Activated T-cell treated with anti-CD3 and anti-CD28 coated beads, Interleukin-2, amount 50 U/mL, for 24 hours (primary cell): ENCODE measurements around the gene TESK2.
A peak's percentile ranks its signal among the peaks of the same experiment; 100 is the strongest.

ENCODE experiments used
- DNase-seq: peaks from one replicate; pipeline ENCODE4 v3.0.0-alpha.2; 2020
- H3K27ac Mint-ChIP-seq: 2 replicates; pipeline ENCODE4 v1.8.0; 2020; ENCODE audit warnings: mild to moderate bottlenecking, mixed read lengths
- H3K27me3 Mint-ChIP-seq: 2 replicates; pipeline ENCODE4 v1.8.0; 2020; ENCODE audit warnings: mixed read lengths
- H3K36me3 Mint-ChIP-seq: 2 replicates; pipeline ENCODE4 v1.8.0; 2020; ENCODE audit warnings: low read depth, mixed read lengths
- H3K4me1 Mint-ChIP-seq: 2 replicates; pipeline ENCODE4 v1.8.0; 2020; ENCODE audit warnings: low read depth, mixed read lengths
- H3K4me3 Mint-ChIP-seq: 2 replicates; pipeline ENCODE4 v1.8.0; 2020; ENCODE audit warnings: mild to moderate bottlenecking, moderate library complexity, mixed read lengths
- H3K9me3 Mint-ChIP-seq: 2 replicates; pipeline ENCODE4 v1.8.0; 2020; ENCODE audit warnings: mixed read lengths

The TESK2 gene

GRCh38 chr1:45344499-45344898 is 146.5 kb downstream of the TESK2 start:
- Mint-ChIP-seq H3K4me3 (no peak overlapping the region), H3K4me1 (peaks cover 39% of the 10 kb centered on the region), H3K36me3 (peaks cover 75% of the 10 kb centered on the region), H3K9me3 (no peaks in the 10 kb centered on the region), H3K27ac (peak overlapping the region; percentile 36), H3K27me3 (no peaks in the 10 kb centered on the region)
- DNase-seq: no peak

GRCh38 chr1:45340816-45341466 is 150.0 kb downstream of the TESK2 start:
- DNase-seq: peak; percentile 51
- Mint-ChIP-seq H3K27me3 (no peaks in the 10 kb centered on the region), H3K9me3 (no peaks in the 10 kb centered on the region), H3K36me3 (peaks cover 85% of the 10 kb centered on the region), H3K4me3 (peak overlapping the region; percentile 99), H3K27ac (peak overlapping the region; percentile 99), H3K4me1 (peaks cover 54% of the 10 kb centered on the region)

- peaks cover 75% of the 10 kb centered on the region for H3K36me3 Mint-ChIP-seq
- peak; percentile 96 for DNase-seq
- H3K27me3 Mint-ChIP-seq: no peaks in the 10 kb centered on the region
- no peaks in the 10 kb centered on the region for H3K9me3 Mint-ChIP-seq
- H3K27ac Mint-ChIP-seq: peak within 1 kb of the TSS; percentile 99
- H3K4me1 Mint-ChIP-seq: peaks cover 56% of the 10 kb centered on the region
- peak within 1 kb of the TSS; percentile 99 for H3K4me3 Mint-ChIP-seq
These were observed 151.0 kb downstream of the TESK2 start, which contains the start of the genes MUTYH and TOE1 for GRCh38 chr1:45339789-45340558. Gene MUTYH (minus strand): TSS chr1:45340440. CDS start chr1:45334505, 5,935 bp downstream. Gene TOE1 (plus strand): TSS chr1:45340170. CDS start chr1:45340253, 83 bp downstream.

- Mint-ChIP-seq H3K4me1 (peaks cover 52% of the 10 kb centered on the region), H3K36me3 (peaks cover 74% of the 10 kb centered on the region), H3K4me3 (peak overlapping the region; percentile 99), H3K27me3 (no peaks in the 10 kb centered on the region), H3K27ac (peak overlapping the region; percentile 64), H3K9me3 (no peaks in the 10 kb centered on the region)
- DNase-seq: no peak
These were observed 153.2 kb downstream of the TESK2 start for GRCh38 chr1:45337630-45338325.

GRCh38 chr1:45335855-45336324 is 155.1 kb downstream of the TESK2 start:
- Mint-ChIP-seq H3K36me3 (peaks cover 70% of the 10 kb centered on the region), H3K4me1 (peaks cover 36% of the 10 kb centered on the region), H3K27me3 (no peaks in the 10 kb centered on the region), H3K9me3 (no peaks in the 10 kb centered on the region), H3K27ac (no peak overlapping the region), H3K4me3 (no peak overlapping the region)
- DNase-seq: no peak

GRCh38 chr1:45334308-45335245 is 156.4 kb downstream of the TESK2 start:
- Mint-ChIP-seq H3K27me3 (no peaks in the 10 kb centered on the region), H3K27ac (peak overlapping the region; percentile 42), H3K9me3 (no peaks in the 10 kb centered on the region), H3K36me3 (peaks cover 71% of the 10 kb centered on the region), H3K4me3 (no peak overlapping the region), H3K4me1 (peaks cover 38% of the 10 kb centered on the region)
- DNase-seq: no peak

GRCh38 chr1:45332346-45332720 is 158.6 kb downstream of the TESK2 start:
- H3K9me3 Mint-ChIP-seq: no peaks in the 10 kb centered on the region
- no peaks in the 10 kb centered on the region for H3K27me3 Mint-ChIP-seq
- peaks cover 71% of the 10 kb centered on the region for H3K36me3 Mint-ChIP-seq
- DNase-seq: no peak
- peaks cover 40% of the 10 kb centered on the region for H3K4me1 Mint-ChIP-seq
- no peak overlapping the region for H3K4me3 Mint-ChIP-seq
- H3K27ac Mint-ChIP-seq: no peak overlapping the region

- no peak overlapping the region for H3K27ac Mint-ChIP-seq
- no peaks in the 10 kb centered on the region for H3K9me3 Mint-ChIP-seq
- H3K4me1 Mint-ChIP-seq: peaks cover 38% of the 10 kb centered on the region
- peaks cover 71% of the 10 kb centered on the region for H3K36me3 Mint-ChIP-seq
- H3K27me3 Mint-ChIP-seq: no peaks in the 10 kb centered on the region
- no peak overlapping the region for H3K4me3 Mint-ChIP-seq
- DNase-seq: no peak
These were observed 159.3 kb downstream of the TESK2 start for GRCh38 chr1:45331436-45332345.

GRCh38 chr1:45329445-45329844 is 161.5 kb downstream of the TESK2 start:
- Mint-ChIP-seq H3K4me3 (peak overlapping the region; percentile 92), H3K9me3 (no peaks in the 10 kb centered on the region), H3K27me3 (no peaks in the 10 kb centered on the region), H3K27ac (peak overlapping the region; percentile 56), H3K36me3 (peaks cover 70% of the 10 kb centered on the region), H3K4me1 (peaks cover 33% of the 10 kb centered on the region)
- no peak for DNase-seq

GRCh38 chr1:45328680-45329079 is 162.3 kb downstream of the TESK2 start:
- peaks cover 30% of the 10 kb centered on the region for H3K4me1 Mint-ChIP-seq

GRCh38 chr1:45327644-45328515 is 163.1 kb downstream of the TESK2 start:
- H3K36me3 Mint-ChIP-seq: peaks cover 54% of the 10 kb centered on the region
- H3K4me1 Mint-ChIP-seq: peaks cover 30% of the 10 kb centered on the region
- peak; percentile 60 for DNase-seq
- H3K27ac Mint-ChIP-seq: peak overlapping the region; percentile 84
- H3K27me3 Mint-ChIP-seq: no peaks in the 10 kb centered on the region
- H3K9me3 Mint-ChIP-seq: no peaks in the 10 kb centered on the region
- H3K4me3 Mint-ChIP-seq: peak overlapping the region; percentile 92

More at GRCh38 chr1:45328680-45329079, 162.3 kb downstream of the TESK2 start:
- H3K27ac Mint-ChIP-seq: peak overlapping the region; percentile 58
- H3K4me3 Mint-ChIP-seq: peak overlapping the region; percentile 92
- peaks cover 62% of the 10 kb centered on the region for H3K36me3 Mint-ChIP-seq
- H3K27me3 Mint-ChIP-seq: no peaks in the 10 kb centered on the region
- no peak for DNase-seq
- no peaks in the 10 kb centered on the region for H3K9me3 Mint-ChIP-seq
